GM19468 (cell line): ENCODE results near the gene PPP2R3B.
"Not testable (repeated sequence)": the region's sequence is repeated elsewhere in the genome, so short reads cannot be mapped to it uniquely, and the experiment has no call there.

ENCODE experiments used
- ATAC-seq: cut with Tn5 transposase; IDR thresholded peaks from one replicate; pipeline ENCODE4 v1.9.1; 2021; ENCODE audit warnings: mild to moderate bottlenecking, moderate library complexity, moderate number of reproducible peaks; ENCODE audit not compliant: unreplicated experiment; ENCODE audit errors: extremely low read depth

Gene PPP2R3B

DNA sequence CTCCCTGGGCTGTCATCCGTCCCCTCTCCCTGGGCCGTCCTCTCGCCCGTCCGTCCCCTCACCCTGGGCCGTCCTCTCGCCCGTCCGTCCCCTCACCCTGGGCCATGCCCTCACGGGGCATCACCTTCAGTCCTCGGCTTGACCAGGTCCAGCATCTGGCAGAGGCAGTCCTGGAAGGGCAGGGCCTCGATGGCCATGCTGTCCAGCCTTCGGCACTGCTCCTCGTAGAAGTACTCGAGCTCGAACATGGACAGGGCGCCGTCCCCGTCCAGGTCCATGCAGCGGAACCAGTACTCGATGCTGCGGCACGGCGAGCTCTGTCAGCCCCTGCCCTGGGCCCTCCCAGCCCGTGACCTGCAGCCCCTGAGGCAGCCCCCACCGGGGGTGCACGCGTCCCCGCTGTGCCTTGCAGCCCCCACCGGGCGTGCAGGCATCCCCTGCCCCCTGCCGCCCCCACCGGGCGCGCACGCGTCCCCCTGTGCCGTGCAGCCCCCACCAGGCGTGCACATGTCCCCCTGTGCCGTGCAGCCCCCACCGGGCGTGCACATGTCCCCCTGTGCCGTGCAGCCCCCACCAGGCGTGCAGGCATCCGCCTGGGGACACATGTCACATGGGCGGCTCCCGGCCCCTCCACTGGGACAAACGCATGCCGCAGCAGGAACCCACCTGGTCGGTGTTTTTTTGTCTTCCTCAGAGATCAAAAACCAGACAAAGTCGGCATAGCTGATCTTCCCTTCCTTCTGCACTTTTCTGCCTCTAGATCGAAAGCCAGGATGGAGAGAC is 45.9 kb downstream of the PPP2R3B start:
- no peak for ATAC-seq

GRCh38 chrX:340121-340520 is 46.6 kb downstream of the PPP2R3B start:
- ATAC-seq: no peak

GRCh38 chrX:338836-339400 is 47.8 kb downstream of the PPP2R3B start:
- no peak for ATAC-seq

DNA sequence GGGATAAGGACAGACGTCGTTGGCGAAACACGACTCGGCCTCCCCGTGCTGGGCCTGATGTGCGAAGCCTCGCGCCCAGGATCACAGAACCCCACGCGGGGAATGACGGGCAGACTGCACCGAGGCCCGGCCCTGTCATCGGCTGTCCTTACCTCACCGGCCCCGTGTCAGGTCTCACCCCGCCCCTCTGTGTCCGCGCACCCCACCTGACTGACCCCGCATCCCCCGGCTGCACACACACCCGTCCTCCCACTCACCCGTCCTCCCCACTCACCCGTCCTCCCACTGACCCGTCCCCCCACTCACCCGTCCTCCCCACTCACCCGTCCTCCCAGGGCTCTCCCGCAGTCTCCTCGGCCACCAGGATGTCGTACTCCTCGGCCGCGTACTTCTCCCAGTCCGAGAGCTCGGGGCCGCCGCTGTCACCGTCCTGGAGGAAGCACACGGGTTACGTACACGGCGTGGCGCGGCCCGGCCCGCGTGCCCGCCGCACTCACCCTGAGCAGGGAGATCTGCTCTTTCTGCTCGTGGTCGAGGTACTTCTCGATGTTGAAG is 48.3 kb downstream of the PPP2R3B start:
- no peak for ATAC-seq

DNA sequence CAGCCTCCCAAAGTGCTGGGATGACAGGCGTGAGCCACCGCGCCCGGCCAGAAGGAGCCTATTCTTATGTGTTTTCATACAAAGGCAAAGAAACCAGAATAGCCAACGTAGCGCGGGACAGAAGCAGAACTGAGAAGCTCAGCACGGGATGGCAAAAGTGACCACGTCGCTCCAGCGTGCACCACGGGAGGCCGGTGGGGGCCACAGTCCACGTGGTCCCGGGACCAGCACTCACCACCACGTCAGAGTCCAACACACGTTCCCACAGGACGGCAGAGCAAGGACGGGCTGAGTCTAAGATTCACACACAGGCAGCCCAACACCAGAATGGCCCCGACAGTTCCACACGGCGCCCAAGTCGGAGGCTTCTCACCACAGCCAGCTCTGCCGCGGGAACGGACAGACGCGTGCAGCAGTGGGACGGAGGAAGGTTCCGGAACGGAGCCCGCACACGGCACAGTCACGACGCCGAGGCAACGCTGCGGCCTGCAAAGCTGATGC is 49.3 kb downstream of the PPP2R3B start:
- ATAC-seq: no peak

GRCh38 chrX:336227-336626 is 50.5 kb downstream of the PPP2R3B start:
- no peak for ATAC-seq

DNA sequence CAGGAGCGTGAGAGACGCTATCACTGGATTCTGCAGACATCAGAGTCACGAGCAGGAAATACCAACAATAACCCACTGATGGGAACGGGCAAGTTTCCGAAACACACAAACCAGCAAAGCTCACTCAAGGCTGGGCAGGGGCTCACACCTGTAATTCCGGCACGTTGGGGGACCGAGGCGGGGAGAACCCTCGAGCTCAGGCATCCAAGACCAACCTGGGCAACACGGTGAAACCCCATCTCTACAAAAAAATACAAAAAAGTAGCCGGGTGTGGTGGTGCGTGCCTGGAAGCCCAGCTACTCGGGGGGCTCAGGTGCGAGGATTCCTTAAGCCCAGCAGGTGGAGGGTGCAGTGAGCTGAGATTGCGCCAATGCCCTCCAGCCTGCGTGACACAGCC is 51.0 kb downstream of the PPP2R3B start:
- ATAC-seq: no peak

DNA sequence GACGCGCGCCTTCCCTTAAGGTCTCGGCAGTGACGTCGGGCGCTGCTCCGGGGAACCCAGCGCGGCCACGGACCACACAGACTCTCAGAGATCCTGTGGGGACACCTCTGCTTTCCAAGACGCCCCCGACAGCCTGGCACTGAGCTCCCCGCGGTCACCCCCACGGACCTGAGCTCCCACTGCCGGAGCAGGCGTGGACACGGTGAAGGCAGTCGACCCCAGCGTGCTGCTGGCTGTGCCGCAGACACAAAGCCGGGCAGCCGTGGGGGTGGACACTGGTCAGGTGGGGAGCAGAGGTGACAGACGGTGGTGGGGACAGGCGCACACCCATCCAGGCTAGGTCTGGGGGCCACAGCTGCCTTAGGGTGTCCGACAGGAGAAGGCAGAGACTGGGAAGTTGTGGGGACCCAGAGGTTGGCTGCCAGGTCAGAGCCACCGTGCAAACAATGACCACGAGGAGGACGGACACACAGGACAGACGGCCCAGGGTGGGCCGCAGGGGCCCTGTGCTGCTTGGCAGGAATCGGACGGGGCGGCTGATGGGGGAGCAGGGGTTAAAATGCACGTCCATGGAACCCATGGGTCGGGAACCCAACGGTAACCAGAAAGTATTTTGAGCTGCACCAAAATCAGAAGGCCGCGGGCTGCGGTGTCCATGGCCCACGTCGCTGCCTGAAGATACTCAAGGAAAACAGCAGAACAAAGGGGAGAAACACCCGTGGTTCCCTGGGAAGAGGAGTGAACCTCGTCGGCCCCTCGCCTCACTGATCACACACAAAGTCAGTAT is 51.5 kb downstream of the PPP2R3B start:
- ATAC-seq: no peak

DNA sequence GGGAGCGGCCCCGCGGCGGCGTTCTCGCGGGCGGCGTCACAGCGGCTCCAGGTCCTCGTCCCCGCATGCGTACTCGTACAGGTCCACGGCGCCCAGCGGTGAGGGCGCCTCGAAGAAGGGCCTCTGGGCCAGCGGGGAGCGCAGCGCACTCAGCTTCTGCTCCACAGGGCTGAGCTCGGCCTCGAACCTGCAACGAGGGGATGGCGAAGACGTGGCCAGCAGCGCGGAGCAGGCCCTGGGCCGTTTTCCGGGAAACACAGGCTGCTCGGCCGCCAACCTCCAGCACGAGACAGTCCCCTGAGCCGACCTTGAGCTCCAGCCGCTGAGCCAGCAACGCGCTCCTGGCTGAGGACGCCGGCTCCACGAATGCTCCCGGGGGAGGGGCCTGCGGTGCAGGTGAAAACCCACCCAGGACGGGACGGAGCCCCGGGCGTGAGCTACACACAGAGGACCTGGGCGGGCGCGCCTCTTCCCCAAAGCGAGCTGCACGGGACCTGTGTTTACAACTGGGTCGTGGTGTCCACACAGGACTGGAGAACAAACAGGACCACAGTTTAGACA is 52.3 kb downstream of the PPP2R3B start:
- ATAC-seq: no peak

DNA sequence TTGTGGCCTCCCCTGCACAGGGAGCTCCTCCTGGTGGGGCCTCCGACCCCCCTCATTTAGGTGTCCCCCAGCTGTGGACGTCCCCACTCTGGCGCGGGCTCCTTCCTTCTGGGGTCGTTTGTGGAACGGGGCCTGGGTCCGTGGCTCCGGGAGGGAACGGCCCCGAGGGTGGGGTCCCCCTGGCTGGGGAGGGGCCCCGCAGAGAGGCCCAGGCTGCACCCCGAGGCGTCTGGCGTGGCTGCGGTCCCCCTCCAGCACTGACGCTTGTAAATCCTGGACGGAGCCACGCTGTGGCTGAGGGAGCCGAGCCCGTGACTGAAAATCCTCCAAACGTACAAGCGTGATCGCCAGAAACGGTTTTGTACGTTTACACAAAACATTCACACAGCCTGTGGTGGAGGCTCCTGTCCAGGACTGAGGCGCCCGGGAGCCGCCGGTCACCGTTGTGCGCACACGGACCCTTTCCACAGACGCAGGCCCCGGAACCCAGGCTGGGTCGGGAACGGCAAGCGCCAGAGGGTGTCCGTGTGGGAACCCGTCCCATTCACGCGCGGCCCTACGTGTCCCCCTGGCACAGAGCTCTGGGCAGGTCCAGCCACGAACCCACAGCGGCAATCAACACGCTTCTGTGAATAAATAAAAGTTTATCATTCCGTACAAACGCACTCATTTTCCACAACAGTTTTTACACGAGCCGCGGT is 52.9 kb downstream of the PPP2R3B start:
- no peak for ATAC-seq

GRCh38 chrX:332916-333610 is 53.6 kb downstream of the PPP2R3B start:
- no peak for ATAC-seq

- no peak for ATAC-seq
Measured at GRCh38 chrX:332496-332860, 54.2 kb downstream of the PPP2R3B start.

DNA sequence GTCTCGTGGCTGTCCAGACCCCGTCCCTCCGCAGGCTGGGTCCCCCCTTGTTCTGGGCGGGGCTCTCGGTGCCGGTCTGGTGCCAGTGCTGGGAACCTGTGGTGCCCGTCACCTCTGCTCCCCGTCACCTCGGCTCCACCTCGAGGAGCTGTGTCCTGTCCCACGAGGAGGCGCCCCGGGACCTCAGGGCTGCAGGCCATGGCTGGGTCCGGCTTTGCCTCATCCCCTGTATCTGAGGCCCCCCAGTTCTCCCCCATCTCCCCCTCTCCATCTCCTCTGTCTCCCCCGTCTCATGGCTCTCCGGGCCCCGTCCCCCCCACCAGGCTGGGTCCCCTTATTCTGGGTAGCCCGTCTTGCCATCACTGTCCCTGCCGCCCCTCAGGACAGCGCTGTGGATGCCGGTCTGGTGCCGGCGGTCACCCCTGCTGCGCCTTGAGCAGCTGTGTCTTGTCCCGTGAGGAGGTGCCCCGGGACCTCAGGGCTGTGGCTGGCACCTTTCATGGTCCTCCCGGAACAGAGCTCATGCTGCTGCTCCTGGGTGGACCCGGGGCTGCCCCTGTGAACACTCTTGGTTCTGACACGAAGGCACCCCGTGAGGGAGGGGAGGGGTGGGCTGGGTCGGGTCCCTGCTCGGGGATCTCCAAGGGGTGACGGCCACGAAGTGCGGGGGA is 54.7 kb downstream of the PPP2R3B start:
- no peak for ATAC-seq

DNA sequence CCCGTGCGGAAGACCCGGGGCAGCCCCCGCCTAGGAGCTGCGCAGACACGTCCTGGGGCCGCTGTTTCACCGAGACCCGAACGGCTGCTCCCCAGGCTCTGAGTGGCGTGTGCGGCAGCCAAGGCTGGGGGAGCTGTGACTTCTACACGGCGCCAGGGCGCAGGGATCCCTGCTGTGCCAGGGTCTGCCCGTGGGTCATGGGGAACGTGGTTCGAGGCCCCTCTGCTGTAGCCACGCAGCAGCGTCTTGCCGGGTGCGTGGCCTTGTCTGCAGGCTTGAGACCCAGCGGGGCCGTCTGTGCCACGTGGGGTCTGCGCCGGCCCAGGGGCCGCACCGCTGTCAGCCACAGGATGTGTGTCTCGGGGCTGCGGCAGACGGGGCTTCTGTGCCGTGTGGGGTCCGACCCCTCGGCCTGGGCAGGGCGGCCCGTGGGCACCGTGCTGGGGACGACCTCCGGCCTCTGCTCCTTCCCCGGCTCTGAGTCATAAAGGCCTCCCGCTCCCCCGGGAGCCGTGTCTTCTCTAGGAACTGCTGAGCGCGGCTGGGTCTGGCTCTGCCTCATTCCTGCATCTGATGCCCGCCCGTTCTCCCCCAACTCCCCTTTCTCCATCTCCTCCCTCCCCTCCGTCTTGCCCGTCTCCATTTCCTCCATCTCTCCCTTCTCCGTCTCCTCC is 55.4 kb downstream of the PPP2R3B start:
- ATAC-seq: no peak

DNA sequence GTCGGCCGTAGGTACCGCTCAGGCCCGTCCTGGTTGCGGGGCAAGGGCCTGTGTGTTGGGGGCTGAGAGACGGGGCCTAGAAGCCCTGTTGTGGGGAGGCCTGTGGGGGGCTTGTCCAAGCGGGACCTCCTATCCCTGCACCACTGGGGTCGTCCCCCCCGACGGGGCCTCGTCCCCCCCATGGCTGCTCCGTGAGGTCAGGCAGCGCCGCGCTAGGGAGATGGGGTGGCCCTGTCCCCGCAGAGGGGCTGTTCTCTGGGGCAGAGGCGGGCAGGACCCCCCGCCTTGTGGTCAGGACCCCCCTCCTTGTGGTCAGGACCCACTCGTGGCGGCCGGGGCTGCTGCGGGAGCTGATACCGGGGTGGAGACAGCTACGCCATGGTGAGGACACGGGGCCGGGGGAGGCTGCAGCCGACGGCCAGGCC is 56.0 kb downstream of the PPP2R3B start:
- no peak for ATAC-seq

GRCh38 chrX:330141-330725 is 56.5 kb downstream of the PPP2R3B start:
- not testable (repeated sequence) for ATAC-seq

DNA sequence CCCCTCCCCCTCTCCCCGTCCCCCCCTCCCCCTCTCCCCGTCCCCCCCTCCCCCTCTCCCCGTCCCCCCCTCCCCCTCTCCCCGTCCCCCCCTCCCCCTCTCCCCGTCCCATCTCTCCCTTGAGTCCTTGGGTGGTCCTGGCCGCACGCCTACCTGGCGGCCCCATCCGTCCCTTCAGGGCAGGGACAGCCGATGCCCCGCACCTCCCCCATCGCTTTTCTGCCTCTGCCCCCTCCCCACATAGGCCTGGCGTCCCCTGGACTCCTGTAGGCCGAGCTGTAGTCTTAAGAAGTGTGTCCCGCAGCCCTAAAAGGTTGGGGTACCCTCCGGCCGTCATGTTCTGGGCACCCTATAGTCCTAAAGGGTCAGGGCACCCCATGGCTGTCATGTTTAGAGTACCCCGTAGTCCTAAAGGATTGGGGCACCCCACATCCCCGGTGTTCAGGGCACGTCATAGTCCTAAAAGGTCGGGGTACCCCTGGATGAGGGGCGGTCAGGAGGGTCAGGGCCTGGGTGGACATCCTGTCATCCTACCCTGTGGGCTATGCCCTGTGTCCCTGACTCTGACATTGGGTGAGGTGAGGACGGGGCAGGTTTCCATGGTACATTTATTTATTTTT is 57.3 kb downstream of the PPP2R3B start:
- ATAC-seq: no peak
